Activated T-cell treated with anti-CD3 and anti-CD28 coated beads for 4 hours (primary cell): Measurements from ENCODE around the gene PRPF8.

Experiments
- DNase-seq: peaks from one replicate; pipeline ENCODE4 v3.0.0-alpha.2; 2020

PRPF8 gene

GRCh38 chr17:1624650-1625049 is 60.0 kb downstream of the PRPF8 start:
- no peak for DNase-seq

- DNase-seq: no peak
Measured at GRCh38 chr17:1623057-1623630, 61.5 kb downstream of the PRPF8 start.

GRCh38 chr17:1621273-1621954 is 63.3 kb downstream of the PRPF8 start:
- no peak for DNase-seq

- no peak for DNase-seq
Measured at GRCh38 chr17:1620486-1620885, 64.2 kb downstream of the PRPF8 start.

- DNase-seq: no peak
Measured at GRCh38 chr17:1617620-1618174, 67.0 kb downstream of the PRPF8 start.

- DNase-seq: no peak
Measured at GRCh38 chr17:1616101-1616500, 68.6 kb downstream of the PRPF8 start.

- DNase-seq: no peak
Measured at GRCh38 chr17:1612400-1612799, 72.3 kb downstream of the PRPF8 start.

GRCh38 chr17:1611715-1612114 is 73.0 kb downstream of the PRPF8 start:
- DNase-seq: no peak

GRCh38 chr17:1608676-1609075 is 76.0 kb downstream of the PRPF8 start:
- no peak for DNase-seq

GRCh38 chr17:1607971-1608320 is 76.7 kb downstream of the PRPF8 start:
- DNase-seq: no peak

- no peak for DNase-seq
Measured at GRCh38 chr17:1606352-1606985, 78.2 kb downstream of the PRPF8 start.

GRCh38 chr17:1605681-1606351 is 78.9 kb downstream of the PRPF8 start:
- DNase-seq: no peak

- no peak for DNase-seq
Measured at GRCh38 chr17:1604831-1605528, 79.7 kb downstream of the PRPF8 start.

GRCh38 chr17:1601571-1601970 is 83.1 kb downstream of the PRPF8 start:
- no peak for DNase-seq
